Muscle of back (tissue), 13 donors: Measurements from ENCODE around the gene FADS2. TPM values are rescaled to one million over a fixed set of nuclear protein-coding genes. Genes with fewer than 3 reads are reported as not detected.

Source experiments
- DNase-seq, 3 donors: peaks; one replicate each; pipeline versions ENCODE4 v3.0.0 to v3.0.0-alpha.2; 2013
- long read RNA-seq, 9 donors: transcript quantifications; one replicate each; lab custom pipeline, GENCODE V29; 2026
- polyA plus RNA-seq, 10 donors: library from polyadenylated mRNA; unstranded; fragments of 120-200 nt; gene quantifications; one replicate each; pipeline ENCODE4 v1.2.1, GENCODE V29; 2013; ENCODE audit not compliant: insufficient read length in 10 of 10

Gene FADS2
- polyA plus RNA-seq = 100 to 1,000 TPM in 3 of 10 donors, 10 to 100 TPM in 7; 75.7 to 121 (median 87.4) TPM
- long read RNA-seq, donor 1, full-length matches to known transcripts = 14 of 28 reads
- long read RNA-seq, donor 1, partial matches to known transcripts = 5 of 28 reads
- long read RNA-seq, donor 1, other reads (novel, unspliced or antisense) = 9 of 28 reads
- long read RNA-seq, donor 2, transcript FADS2-202 (12 exons, 3,630 nt) = major isoform, 6 of 16 reads
- long read RNA-seq, donor 2, partial matches to known transcripts = 5 of 16 reads
- long read RNA-seq, donor 2, other reads (novel, unspliced or antisense) = 0 of 16 reads
- long read RNA-seq, donor 3 = 0 reads
- long read RNA-seq, donor 4, transcript FADS2-202 (12 exons, 3,630 nt) = major isoform, 9 of 45 reads
- long read RNA-seq, donor 4, partial matches to known transcripts = 18 of 45 reads
- long read RNA-seq, donor 4, other reads (novel, unspliced or antisense) = 15 of 45 reads
- long read RNA-seq, donor 5, full-length matches to known transcripts = 16 of 56 reads
- long read RNA-seq, donor 5, partial matches to known transcripts = 35 of 56 reads
- long read RNA-seq, donor 5, other reads (novel, unspliced or antisense) = 5 of 56 reads
- long read RNA-seq, donor 6, full-length matches to known transcripts = 12 of 24 reads
- long read RNA-seq, donor 6, partial matches to known transcripts = 12 of 24 reads
- long read RNA-seq, donor 6, other reads (novel, unspliced or antisense) = 0 of 24 reads
- long read RNA-seq, donor 7, full-length matches to known transcripts = 8 of 97 reads
- long read RNA-seq, donor 7, partial matches to known transcripts = 89 of 97 reads
- long read RNA-seq, donor 7, other reads (novel, unspliced or antisense) = 0 of 97 reads
- long read RNA-seq, donor 8, transcript FADS2-202 (12 exons, 3,630 nt) = major isoform, 7 of 15 reads
- long read RNA-seq, donor 8, partial matches to known transcripts = 7 of 15 reads
- long read RNA-seq, donor 8, other reads (novel, unspliced or antisense) = 0 of 15 reads
- long read RNA-seq, donor 9, partial matches to known transcripts = 0 of 2 reads
- long read RNA-seq, donor 9, other reads (novel, unspliced or antisense) = 0 of 2 reads

GRCh38 chr11:61827571-61828378 lies at the start of gene FADS2:
Gene FADS2 (plus strand): TSS chr11:61828300. CDS start chr11:61828391, 91 bp downstream.
- DNase-seq = peak; percentile 95 to 99 (median 97)

DNA sequence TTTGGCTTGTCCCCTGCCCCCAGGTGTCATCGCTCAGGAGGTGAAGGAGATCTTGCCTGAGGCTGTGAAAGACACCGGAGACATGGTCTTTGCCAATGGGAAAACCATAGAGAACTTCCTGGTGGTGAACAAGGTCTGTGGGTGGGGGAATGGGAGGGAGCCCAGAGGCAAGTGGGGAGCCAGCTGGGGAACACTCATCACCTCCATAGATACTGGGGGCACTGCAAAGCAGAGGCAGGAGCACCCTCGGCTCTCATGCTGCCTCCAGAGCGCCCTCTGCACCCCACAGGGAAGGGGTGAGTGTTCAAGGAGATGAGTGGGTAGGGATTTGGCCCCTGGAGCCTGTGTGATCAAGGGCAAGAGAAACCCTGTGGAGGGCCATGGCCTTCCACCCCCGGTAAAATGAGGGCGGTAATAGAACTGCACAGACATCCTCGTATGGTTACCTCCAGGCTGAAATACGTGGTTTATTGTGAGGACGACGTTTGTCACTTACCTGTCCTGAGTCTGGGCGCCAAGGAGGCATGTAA lies 49.7 kb upstream of the FADS2 start:
- DNase-seq = no peak

DNA sequence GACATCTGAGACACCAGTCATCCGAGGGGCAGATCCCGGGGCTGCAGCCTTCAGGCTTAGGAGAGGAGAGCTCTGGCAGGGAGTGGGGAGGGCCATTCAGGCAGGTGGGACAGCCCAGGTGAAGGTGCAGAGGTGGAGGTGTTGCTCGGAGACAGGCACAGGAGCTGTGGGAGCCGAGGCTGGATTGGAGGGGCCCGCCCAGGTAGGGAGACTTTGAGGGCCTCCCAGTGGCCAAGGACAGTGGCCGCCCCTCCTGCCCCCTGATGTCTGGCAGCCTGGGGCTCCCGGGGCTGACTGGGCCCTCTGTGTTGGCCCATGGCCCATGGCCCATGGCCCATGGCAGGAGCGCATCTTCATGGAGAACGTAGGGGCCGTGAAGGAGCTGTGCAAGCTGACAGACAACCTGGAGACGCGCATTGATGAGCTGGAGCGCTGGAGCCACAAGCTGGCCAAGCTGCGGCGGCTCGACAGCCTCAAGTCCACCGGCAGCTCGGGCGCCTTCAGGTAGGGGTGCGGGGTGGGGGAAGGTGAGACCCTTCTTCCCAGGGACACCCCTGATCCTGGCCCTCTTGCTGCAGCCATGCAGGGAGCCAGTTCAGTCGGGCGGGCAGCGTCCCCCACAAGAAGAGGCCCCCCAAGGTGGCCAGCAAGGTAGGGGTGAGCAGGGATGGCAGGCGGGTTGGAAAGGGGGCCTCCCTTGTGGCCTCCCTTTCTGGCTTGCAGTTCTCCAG lies 49.0 kb upstream of the FADS2 start:
- DNase-seq = no peak

DNA sequence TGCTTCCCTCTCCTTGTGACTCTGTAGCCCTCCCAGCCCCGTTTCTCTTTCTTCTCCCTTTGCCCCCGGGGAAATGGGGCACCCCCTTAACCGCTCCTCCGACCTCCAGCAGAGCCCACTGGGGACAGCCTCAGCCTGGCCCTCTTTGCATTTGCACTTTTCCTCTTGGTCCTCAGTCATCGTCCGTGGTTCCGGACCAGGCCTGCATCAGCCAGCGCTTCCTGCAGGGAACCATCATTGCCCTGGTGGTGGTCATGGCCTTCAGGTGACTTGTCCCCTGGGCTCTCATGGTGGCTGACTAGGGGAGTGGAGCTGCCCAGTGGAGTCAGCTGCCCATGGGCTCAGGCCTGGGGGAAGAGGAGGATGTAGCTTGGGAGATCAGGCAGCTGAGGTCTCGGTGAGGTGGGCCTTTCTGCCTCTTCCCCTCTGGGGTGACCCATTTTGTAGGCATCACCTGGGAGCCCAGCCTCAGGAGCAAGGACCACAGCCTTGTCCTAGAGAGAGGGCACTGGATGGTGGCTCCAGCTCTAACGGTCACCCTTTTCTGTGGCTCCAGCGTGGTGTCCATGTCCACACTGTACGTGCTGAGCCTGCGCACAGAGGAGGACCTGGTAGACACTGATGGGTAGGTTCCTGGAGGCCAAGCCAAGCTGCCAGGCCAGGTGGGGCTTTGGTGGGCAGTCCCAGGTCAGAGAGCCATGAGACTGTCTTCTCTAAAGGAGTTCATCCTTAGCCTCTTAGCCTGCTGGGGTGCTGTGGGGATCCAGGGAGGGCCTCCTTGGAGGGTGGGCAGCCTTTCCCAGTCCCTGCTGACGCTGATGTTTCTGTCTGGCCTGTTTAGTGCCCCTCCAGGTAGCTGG lies 48.2 kb upstream of the FADS2 start:
- no peak for DNase-seq

DNA sequence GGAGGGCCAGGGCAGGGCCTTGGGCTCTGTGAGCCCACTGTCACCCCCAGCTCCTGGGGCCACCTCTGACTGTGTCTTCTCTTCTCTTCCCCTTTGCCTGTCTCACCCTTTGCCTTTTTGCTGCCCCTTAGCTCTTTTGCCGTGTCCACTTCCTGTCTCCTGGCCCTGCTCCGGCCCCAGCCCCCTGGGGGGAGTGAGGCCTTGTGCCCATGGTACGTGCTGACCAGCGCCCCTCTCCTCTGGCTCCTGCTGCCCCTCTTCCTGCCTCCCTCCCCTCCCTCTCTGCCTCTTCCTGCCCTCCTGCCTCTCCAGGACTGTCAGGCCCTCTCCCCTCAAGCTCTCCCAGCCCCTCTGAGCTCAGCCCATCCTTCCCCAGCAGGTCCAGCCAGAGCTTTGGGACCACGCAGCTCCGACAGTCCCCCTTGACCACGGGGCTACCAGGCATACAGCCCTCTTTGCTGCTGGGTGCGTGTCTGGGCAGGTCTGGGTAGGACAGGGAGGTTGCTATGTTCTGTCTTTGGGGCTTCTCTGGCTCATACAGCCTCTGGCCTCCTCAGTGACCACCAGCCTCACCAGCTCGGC lies 47.4 kb upstream of the FADS2 start:
- no peak for DNase-seq

- no peak for DNase-seq
These were observed 46.5 kb upstream of the FADS2 start for GRCh38 chr11:61781585-61781984.

GRCh38 chr11:61782299-61782698 lies 45.8 kb upstream of the FADS2 start:
- no peak for DNase-seq

GRCh38 chr11:61782841-61783240 lies 45.3 kb upstream of the FADS2 start:
- DNase-seq = no peak

DNA sequence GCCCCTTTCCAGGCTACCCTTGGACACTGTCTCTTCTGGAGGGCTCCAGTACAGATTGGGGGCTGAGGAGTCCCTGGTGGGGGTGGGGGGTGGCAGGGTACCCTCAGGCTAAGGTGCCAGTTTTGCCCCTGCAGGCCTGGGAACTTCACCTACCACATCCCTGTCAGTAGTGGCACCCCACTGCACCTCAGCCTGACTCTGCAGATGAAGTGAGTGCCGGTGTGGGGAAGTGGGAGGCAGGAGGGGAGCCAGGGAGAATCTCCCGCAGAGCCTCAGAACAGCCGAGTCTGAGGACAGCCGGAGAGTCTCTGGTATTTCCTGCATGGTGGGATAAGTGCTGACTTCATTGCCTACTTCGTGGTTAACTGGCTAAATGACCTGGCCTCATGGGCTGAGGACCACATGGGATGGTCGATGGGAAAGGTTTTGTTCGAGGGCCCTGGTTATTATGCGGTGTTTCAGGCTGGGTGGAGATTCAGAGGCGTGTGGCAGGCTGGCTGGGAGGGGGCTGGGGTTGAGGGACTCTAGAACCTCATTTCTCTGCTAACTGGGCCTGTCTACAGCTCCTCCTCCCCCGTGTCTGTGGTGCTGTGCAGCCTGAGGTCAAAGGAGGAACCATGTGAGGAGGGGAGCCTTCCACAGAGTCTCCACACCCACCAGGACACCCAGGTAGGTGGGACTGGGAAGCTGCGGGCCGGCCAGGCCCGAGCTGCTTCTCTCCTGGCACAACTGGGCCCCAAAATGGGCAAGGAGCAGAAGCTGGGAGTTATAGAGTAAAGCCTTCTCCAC lies 44.2 kb upstream of the FADS2 start:
- no peak for DNase-seq

- DNase-seq = no peak
These were observed 43.6 kb upstream of the FADS2 start for GRCh38 chr11:61784506-61784805.

DNA sequence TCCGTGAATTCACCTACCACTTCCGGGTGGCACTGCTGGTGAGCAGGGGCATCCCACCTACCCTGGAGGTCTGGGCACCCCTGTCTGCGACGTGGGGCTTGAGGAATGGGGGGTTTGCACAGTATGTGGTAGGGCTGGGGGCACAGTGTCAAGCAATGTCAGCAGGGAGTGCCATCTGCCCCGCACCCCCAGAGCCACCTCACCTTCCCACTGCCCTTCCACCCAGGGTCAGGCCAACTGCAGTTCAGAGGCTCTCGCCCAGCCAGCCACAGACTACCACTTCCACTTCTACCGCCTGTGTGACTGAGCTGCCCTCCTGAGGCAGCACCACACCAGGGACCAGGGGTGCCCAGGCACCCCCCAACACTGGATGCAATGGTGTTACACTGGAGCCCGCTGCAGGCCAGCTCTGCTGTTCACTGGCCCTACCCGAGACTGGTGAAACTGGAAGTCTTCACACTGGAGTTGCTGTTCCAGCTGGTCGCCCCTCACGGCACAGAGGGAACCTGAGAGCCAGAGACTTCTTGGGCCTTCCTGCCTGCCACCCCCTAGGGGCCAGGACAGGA lies 42.2 kb upstream of the FADS2 start:
- no peak for DNase-seq

DNA sequence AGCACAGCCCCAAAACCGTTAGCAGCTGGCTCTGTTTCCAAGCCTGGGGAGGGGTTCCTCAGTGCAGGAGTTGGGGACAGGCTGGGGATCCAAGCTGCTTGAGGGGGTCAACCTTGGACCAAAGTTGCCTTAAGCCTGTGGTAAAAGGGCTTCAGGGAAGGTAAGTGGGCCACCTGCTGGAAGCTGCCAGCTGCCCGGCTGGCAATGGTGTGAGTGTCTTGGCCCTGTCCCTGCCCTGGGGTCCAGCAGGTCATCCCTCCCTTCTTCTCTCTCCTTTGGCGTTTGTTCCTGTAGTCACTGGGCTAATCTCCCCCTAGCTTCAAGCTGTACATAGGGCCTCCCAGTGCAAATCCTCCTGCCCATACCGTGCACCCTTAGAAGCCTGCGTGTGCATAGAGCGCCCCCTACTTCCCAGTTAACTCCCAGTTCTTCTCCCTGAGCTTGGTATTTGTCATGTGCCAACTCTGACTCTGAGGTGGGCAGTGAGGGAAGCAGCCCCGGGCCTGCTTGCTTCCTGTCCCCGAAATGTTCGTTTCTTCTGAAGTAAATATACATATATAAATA lies 40.1 kb upstream of the FADS2 start:
- DNase-seq = peak in 1 of 3 donors; percentile 13

GRCh38 chr11:61791737-61792309 lies 36.3 kb upstream of the FADS2 start:
- peak; percentile 74 to 92 (median 87) for DNase-seq

- DNase-seq = peak; percentile 92 to 99 (median 94)
These were observed 35.6 kb upstream of the FADS2 start, which contains the start of the genes FEN1 and TMEM258 for GRCh38 chr11:61792310-61793082. Gene FEN1 (plus strand): TSS chr11:61792911. CDS start chr11:61795362, 2,451 bp downstream. Gene TMEM258 (minus strand): TSS chr11:61792599. CDS start chr11:61792558, 41 bp downstream.

DNA sequence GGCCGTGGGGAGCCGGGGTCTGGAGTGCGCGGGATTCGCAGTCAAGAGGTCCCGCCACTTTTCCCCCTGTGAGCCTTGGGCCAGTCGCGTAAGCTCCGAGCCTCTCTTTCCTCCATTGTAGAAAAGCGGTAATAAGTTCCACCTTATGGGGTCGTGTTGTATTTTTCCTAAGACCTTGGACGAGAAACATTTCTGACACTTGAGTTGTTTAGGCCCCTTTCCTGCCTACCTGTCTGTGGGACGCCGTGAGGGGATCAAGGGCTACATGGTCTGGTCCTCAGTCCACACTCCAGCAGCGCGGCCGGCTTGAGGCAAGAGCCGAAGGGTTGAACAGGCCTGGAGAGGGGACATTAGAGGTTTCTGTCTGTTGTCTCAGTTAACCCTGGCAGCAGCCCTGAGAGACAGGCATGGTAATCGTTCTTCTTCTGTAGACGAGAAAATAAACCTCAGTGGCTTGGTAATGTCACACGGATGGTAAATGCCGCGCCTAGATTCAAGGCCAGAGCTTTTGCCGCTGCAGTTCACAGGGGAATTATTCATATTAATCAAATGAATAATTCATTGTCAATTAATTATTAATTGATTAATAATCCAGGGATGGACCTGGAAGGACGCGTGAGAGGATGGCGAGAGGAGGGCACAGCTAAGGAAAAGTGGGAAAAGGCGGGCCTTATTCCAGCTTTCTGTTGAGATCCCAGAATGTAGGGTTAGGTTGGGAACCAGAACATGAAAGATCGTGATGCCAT lies 34.8 kb upstream of the FADS2 start:
- DNase-seq = peak in 1 of 3 donors; percentile 30
